HEK293T (cell line): ENCODE results near the gene NIM1K.

Experiments
- ARNT ChIP-seq: fragments of 450-650 bp; IDR thresholded peaks from 2 replicates; pipeline ENCODE4 v1.6.1; 2017; ENCODE audit warnings: mild to moderate bottlenecking
- BHLHE40 ChIP-seq: fragments of 450-650 bp; IDR thresholded peaks from 2 replicates; pipeline ENCODE4 v1.6.1; 2016; ENCODE audit warnings: mild to moderate bottlenecking, moderate library complexity, borderline replicate concordance
- ELF4 ChIP-seq: fragments of 450-650 bp; IDR thresholded peaks from 2 replicates; pipeline ENCODE4 v1.6.1; 2017; ENCODE audit warnings: antibody characterized with exemption
- FOXM1 ChIP-seq: fragments of 450-650 bp; IDR thresholded peaks from 2 replicates; pipeline ENCODE4 v1.6.1; 2017; ENCODE audit warnings: mild to moderate bottlenecking, borderline replicate concordance
- NFRKB ChIP-seq: fragments of 450-650 bp; IDR thresholded peaks from 2 replicates; pipeline ENCODE4 v1.6.1; 2016; ENCODE audit warnings: mild to moderate bottlenecking, moderate library complexity
- SP1 ChIP-seq: fragments of 450-650 bp; IDR thresholded peaks from 2 replicates; pipeline ENCODE4 v1.6.1; 2017
- SUZ12 ChIP-seq: fragments of 450-650 bp; IDR thresholded peaks from 2 replicates; pipeline ENCODE4 v1.6.1; 2016; ENCODE audit warnings: mild to moderate bottlenecking

DNA sequence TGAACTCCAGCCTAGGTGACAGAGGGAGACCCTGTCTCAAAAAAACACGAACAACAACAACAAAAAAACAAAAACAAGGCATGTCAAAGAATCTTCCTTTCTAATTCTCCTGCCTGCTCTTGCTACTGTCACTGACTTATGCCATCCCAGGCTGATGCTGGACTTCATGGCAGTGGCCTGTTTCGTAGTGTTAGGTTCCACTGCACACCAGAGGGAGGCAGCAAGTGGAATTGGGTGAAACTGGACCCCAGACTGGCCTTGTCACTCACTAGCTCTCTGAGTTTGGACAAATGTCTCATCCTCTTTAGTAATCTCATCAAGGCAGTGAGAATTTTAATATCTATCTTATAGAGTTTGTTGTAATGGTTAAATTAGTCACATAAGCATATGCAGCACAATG, 12.9 kb downstream of the NIM1K start:
- TF ChIP-seq FOXM1 (no peak), NFRKB (no peak), ELF4 (no peak), ARNT (no peak), SP1 (no peak), SUZ12 (no peak), BHLHE40 (no peak)
